ENCODE measurements around the gene ELF4. TPM values are rescaled to one million over a fixed set of nuclear protein-coding genes. Genes with fewer than 3 reads are reported as not detected.

ELF4 gene
- total RNA-seq, 6 experiments from 2014 or later = 0.80 to 2.8 (median 1.6) TPM

GRCh38 chrX:130124577-130124976 is 14.3 kb upstream of the ELF4 start:
- H3K4me3 ChIP-seq = no peak overlapping the region
- intact Hi-C loops (cut with DNase I) = no loop called here
- H3K36me3 ChIP-seq = peaks cover 0 to 7% (median 0%) of the 10 kb centered on the region in 4 donors
- no peaks in the 10 kb centered on the region for H3K27me3 ChIP-seq
- no peaks in the 10 kb centered on the region for H3K4me1 ChIP-seq
- DNase-seq = no peak
- 51% methylated on average over 3 of the region's 4 CpGs for WGBS (ENCODE audit: insufficient coverage, low coverage, low lambda C conversion rate, missing lambda C conversion rate)
- no peak overlapping the region for H3K27ac ChIP-seq
- ATAC-seq = no peak
- TF ChIP-seq POLR2A (IDR thresholded peaks at IDR 0.05) = no peak
- TF ChIP-seq, protein P1, sequence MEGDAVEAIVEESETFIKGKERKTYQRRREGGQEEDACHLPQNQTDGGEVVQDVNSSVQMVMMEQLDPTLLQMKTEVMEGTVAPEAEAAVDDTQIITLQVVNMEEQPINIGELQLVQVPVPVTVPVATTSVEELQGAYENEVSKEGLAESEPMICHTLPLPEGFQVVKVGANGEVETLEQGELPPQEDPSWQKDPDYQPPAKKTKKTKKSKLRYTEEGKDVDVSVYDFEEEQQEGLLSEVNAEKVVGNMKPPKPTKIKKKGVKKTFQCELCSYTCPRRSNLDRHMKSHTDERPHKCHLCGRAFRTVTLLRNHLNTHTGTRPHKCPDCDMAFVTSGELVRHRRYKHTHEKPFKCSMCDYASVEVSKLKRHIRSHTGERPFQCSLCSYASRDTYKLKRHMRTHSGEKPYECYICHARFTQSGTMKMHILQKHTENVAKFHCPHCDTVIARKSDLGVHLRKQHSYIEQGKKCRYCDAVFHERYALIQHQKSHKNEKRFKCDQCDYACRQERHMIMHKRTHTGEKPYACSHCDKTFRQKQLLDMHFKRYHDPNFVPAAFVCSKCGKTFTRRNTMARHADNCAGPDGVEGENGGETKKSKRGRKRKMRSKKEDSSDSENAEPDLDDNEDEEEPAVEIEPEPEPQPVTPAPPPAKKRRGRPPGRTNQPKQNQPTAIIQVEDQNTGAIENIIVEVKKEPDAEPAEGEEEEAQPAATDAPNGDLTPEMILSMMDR (IDR thresholded peaks at IDR 0.05) = no peak
- no peaks in the 10 kb centered on the region for H3K9me3 ChIP-seq

DNA sequence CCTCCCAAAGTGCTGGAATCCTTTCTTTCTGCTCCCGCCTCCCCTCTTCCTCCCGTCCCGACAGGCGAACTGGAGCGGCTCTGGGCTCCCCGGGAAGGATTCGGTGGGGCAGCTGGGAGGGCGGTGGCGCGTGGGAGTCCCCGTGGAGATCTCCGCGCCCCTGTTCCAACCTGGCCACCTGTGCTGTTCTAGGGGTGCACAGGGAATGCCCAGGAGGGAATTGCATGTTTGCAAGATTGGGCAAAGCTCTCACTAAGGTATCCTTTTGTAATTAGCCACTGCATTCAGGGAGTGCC is 11.2 kb upstream of the ELF4 start:
- intact Hi-C loops (cut with DNase I) = no loop called here
- Histone ChIP-seq H3K36me3 (no peaks in the 10 kb centered on the region), H3K4me1 (no peaks in the 10 kb centered on the region), H3K27ac (no peak overlapping the region), H3K9me3 (no peaks in the 10 kb centered on the region), H3K4me3 (no peak overlapping the region), H3K27me3 (no peaks in the 10 kb centered on the region)
- ATAC-seq (no peak), DNase-seq (no peak)
- WGBS (ENCODE audit: insufficient coverage, low coverage, low lambda C conversion rate, missing lambda C conversion rate) = 71% methylated on average over 1 of the region's 13 CpGs
- no peak for TF ChIP-seq POLR2A (IDR thresholded peaks at IDR 0.05)

DNA sequence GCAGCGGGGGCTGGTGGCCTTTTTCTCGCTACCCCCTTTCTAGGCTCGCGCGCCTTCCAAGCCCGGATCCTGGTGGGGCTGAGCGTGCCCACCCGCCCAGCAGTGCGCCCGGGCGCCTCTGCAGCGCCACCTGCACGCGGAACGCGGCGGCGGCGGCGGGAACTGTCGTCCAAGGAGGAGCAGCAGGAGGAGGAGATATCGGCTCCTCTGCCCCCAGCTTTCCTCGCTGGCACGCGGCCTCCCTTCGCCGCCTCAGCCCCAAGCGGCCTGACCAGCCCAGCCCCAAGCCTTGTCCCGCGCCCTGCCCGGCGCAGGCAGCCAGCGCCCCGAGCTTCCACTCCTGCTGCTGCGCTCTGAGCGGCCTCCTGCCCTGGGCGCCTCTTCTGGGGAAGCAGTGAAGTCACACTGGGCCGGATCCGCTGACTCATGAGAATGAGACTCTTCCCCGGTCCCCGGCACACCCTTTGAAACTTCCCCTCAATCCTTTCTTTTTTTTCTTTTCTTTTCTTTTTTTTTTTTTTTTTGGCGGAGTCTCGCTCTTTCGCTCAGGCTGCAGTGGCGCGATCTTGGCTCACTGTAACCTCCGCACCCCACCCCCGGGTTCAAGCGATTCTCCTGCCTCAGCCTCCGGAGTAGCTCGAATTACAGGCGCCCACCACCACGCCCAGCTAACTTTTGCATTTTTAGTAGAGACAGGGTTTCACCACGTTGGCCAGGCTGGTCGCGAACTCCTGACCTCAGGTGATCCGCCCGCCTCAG is 10.6 kb upstream of the ELF4 start:
- ATAC-seq (peak; percentile 80 to 90 (median 85)), DNase-seq (peak; percentile 59 to 77 (median 72))
- Histone ChIP-seq H3K4me1 (no peaks in the 10 kb centered on the region), H3K27me3 (no peaks in the 10 kb centered on the region), H3K4me3 (peak overlapping the region; percentile 21 to 28 (median 23)), H3K27ac (no peak overlapping the region), H3K36me3 (no peaks in the 10 kb centered on the region), H3K9me3 (no peaks in the 10 kb centered on the region)
- WGBS (ENCODE audit: insufficient coverage, low coverage, low lambda C conversion rate, missing lambda C conversion rate) = 25% methylated on average over 18 of the region's 58 CpGs
- intact Hi-C loops (cut with DNase I) = no loop called here
- TF ChIP-seq POLR2A (IDR thresholded peaks at IDR 0.05) = no peak
- TF ChIP-seq, protein P1 (IDR thresholded peaks at IDR 0.05) = peak; percentile 42 to 62 (median 49)

- no peak overlapping the region for H3K27ac ChIP-seq
Observed at GRCh38 chrX:130120321-130120731, 10.0 kb upstream of the ELF4 start.

GRCh38 chrX:130119312-130119898 is 9.1 kb upstream of the ELF4 start:
- no peak for TF ChIP-seq POLR2A (IDR thresholded peaks at IDR 0.05)
- TF ChIP-seq, protein P1 (IDR thresholded peaks at IDR 0.05) = no peak
- no peak overlapping the region for H3K27ac ChIP-seq
- H3K27me3 ChIP-seq = no peaks in the 10 kb centered on the region
- DNase-seq (no peak), ATAC-seq (no peak)
- intact Hi-C loops (cut with DNase I) = no loop called here
- no peaks in the 10 kb centered on the region for H3K4me1 ChIP-seq
- no peak overlapping the region for H3K4me3 ChIP-seq
- whole genome bisulfite sequencing (ENCODE audit: insufficient coverage, low coverage, low lambda C conversion rate, missing lambda C conversion rate) = 46% methylated on average over 9 of the region's 14 CpGs
- no peaks in the 10 kb centered on the region for H3K9me3 ChIP-seq
- H3K36me3 ChIP-seq = no peaks in the 10 kb centered on the region

More at GRCh38 chrX:130120321-130120731, 10.0 kb upstream of the ELF4 start:
- H3K27me3 ChIP-seq = no peaks in the 10 kb centered on the region
- no peaks in the 10 kb centered on the region for H3K36me3 ChIP-seq
- ATAC-seq (peak in 3 of 4 donors; percentile 10 to 24 (median 24)), DNase-seq (no peak)
- H3K9me3 ChIP-seq = no peaks in the 10 kb centered on the region
- WGBS (ENCODE audit: insufficient coverage, low coverage, low lambda C conversion rate, missing lambda C conversion rate) = 31% methylated on average over 24 of the region's 28 CpGs
- TF ChIP-seq, protein P1 (IDR thresholded peaks at IDR 0.05) = no peak
- no peak for TF ChIP-seq POLR2A (IDR thresholded peaks at IDR 0.05)
- no peaks in the 10 kb centered on the region for H3K4me1 ChIP-seq
- intact Hi-C loops (cut with DNase I) = no loop called here
- peak overlapping the region; percentile 21 to 28 (median 23) for H3K4me3 ChIP-seq

Measured in right lobe of liver (tissue), 6 donors.